Measurements from ENCODE around the gene SIRT3.
"Not testable (repeated sequence)": the region's sequence is repeated elsewhere in the genome, so short reads cannot be mapped to it uniquely, and the experiment has no call there.

SIRT3 gene

GRCh38 chr11:198236-198806 lies 37.8 kb downstream of the SIRT3 start:
- no peak overlapping the region for H3K4me2 ChIP-seq (ENCODE audit: low read depth, low read length)
- H3K4me1 ChIP-seq (ENCODE audit: low read length), result no peaks in the 10 kb centered on the region
- no peak overlapping the region for H3K27ac ChIP-seq (ENCODE audit: low read length)
- no peaks in the 10 kb centered on the region for H3F3A ChIP-seq (ENCODE audit: insufficient read depth, low read length)
- H3K9me2 ChIP-seq (replicated peaks; ENCODE audit: insufficient read depth, low read length), result no peaks in the 10 kb centered on the region
- no peaks in the 10 kb centered on the region for H3K9me3 ChIP-seq (replicated peaks; ENCODE audit: insufficient read depth, low read length)
- no peak for TF ChIP-seq EZH2phosphoT487 (IDR thresholded peaks at IDR 0.05; ENCODE audit: low read length)
- TF ChIP-seq CTCF (IDR thresholded peaks at IDR 0.05; ENCODE audit: low read length), result no peak
- TF ChIP-seq EZH2 (optimal IDR thresholded peaks at IDR 0.05; ENCODE audit: low read depth, low read length), result no peak
- H3K9ac ChIP-seq (ENCODE audit: low read length), result no peak overlapping the region
- DNase-seq, result no peak
- H2AFZ ChIP-seq (ENCODE audit: low read length), result no peak overlapping the region
- H3K79me2 ChIP-seq (ENCODE audit: low read length), result no peaks in the 10 kb centered on the region
- H3K27me3 ChIP-seq (replicated peaks; ENCODE audit: insufficient read depth, low read length), result no peaks in the 10 kb centered on the region; the same call in 1 of the 2 replicates
- no peaks in the 10 kb centered on the region for H4K20me1 ChIP-seq (ENCODE audit: insufficient read depth, low read length)
- H3K36me3 ChIP-seq (replicated peaks; ENCODE audit: insufficient read depth, low read length), result no peaks in the 10 kb centered on the region
- no peak overlapping the region for H3K4me3 ChIP-seq (ENCODE audit: low read length)

GRCh38 chr11:197741-198235 lies 38.4 kb downstream of the SIRT3 start:
- H3K9me3 ChIP-seq (replicated peaks; ENCODE audit: insufficient read depth, low read length), result no peaks in the 10 kb centered on the region
- no peaks in the 10 kb centered on the region for H4K20me1 ChIP-seq (ENCODE audit: insufficient read depth, low read length)
- H3K9ac ChIP-seq (ENCODE audit: low read length), result no peak overlapping the region
- H3K27ac ChIP-seq (ENCODE audit: low read length), result no peak overlapping the region
- no peak for DNase-seq
- H2AFZ ChIP-seq (ENCODE audit: low read length), result no peak overlapping the region
- no peaks in the 10 kb centered on the region for H3F3A ChIP-seq (ENCODE audit: insufficient read depth, low read length)
- H3K4me1 ChIP-seq (ENCODE audit: low read length), result no peaks in the 10 kb centered on the region
- H3K9me2 ChIP-seq (replicated peaks; ENCODE audit: insufficient read depth, low read length), result no peaks in the 10 kb centered on the region
- TF ChIP-seq CTCF (IDR thresholded peaks at IDR 0.05; ENCODE audit: low read length) (no peak), EZH2 (optimal IDR thresholded peaks at IDR 0.05; ENCODE audit: low read depth, low read length) (no peak), EZH2phosphoT487 (IDR thresholded peaks at IDR 0.05; ENCODE audit: low read length) (no peak)
- no peaks in the 10 kb centered on the region for H3K36me3 ChIP-seq (replicated peaks; ENCODE audit: insufficient read depth, low read length)
- H3K27me3 ChIP-seq (replicated peaks; ENCODE audit: insufficient read depth, low read length), result no peaks in the 10 kb centered on the region; the same call in 1 of the 2 replicates
- H3K4me2 ChIP-seq (ENCODE audit: low read depth, low read length), result no peak overlapping the region
- no peak overlapping the region for H3K4me3 ChIP-seq (ENCODE audit: low read length)
- H3K79me2 ChIP-seq (ENCODE audit: low read length), result no peaks in the 10 kb centered on the region

- no peak overlapping the region for H3K4me3 ChIP-seq (ENCODE audit: low read length)
- no peaks in the 10 kb centered on the region; the same call in 1 of the 2 replicates for H3K27me3 ChIP-seq (replicated peaks; ENCODE audit: insufficient read depth, low read length)
- no peak overlapping the region for H3K9ac ChIP-seq (ENCODE audit: low read length)
- H3K79me2 ChIP-seq (ENCODE audit: low read length), result no peaks in the 10 kb centered on the region
- H3K36me3 ChIP-seq (replicated peaks; ENCODE audit: insufficient read depth, low read length), result no peaks in the 10 kb centered on the region
- no peak overlapping the region for H3K27ac ChIP-seq (ENCODE audit: low read length)
- H3K4me2 ChIP-seq (ENCODE audit: low read depth, low read length), result no peak overlapping the region
- H3K9me3 ChIP-seq (replicated peaks; ENCODE audit: insufficient read depth, low read length), result no peaks in the 10 kb centered on the region
- no peak overlapping the region for H2AFZ ChIP-seq (ENCODE audit: low read length)
- no peaks in the 10 kb centered on the region for H3K9me2 ChIP-seq (replicated peaks; ENCODE audit: insufficient read depth, low read length)
- no peaks in the 10 kb centered on the region for H3F3A ChIP-seq (ENCODE audit: insufficient read depth, low read length)
- TF ChIP-seq EZH2phosphoT487 (IDR thresholded peaks at IDR 0.05; ENCODE audit: low read length) (no peak), EZH2 (optimal IDR thresholded peaks at IDR 0.05; ENCODE audit: low read depth, low read length) (no peak), CTCF (IDR thresholded peaks at IDR 0.05; ENCODE audit: low read length) (no peak)
- no peaks in the 10 kb centered on the region for H3K4me1 ChIP-seq (ENCODE audit: low read length)
- H4K20me1 ChIP-seq (ENCODE audit: insufficient read depth, low read length), result no peaks in the 10 kb centered on the region
- no peak for DNase-seq
Measured at GRCh38 chr11:196786-197731, 39.1 kb downstream of the SIRT3 start.

GRCh38 chr11:193481-193880 lies 42.7 kb downstream of the SIRT3 start:
- H4K20me1 ChIP-seq (ENCODE audit: insufficient read depth, low read length); H3K4me2 ChIP-seq (ENCODE audit: low read depth, low read length); H3F3A ChIP-seq (ENCODE audit: insufficient read depth, low read length); H3K9me3 ChIP-seq (replicated peaks; ENCODE audit: insufficient read depth, low read length); H3K27me3 ChIP-seq (replicated peaks; ENCODE audit: insufficient read depth, low read length); H3K9ac ChIP-seq (ENCODE audit: low read length); H3K79me2 ChIP-seq (ENCODE audit: low read length); H3K4me1 ChIP-seq (ENCODE audit: low read length); H3K9me2 ChIP-seq (replicated peaks; ENCODE audit: insufficient read depth, low read length); H3K4me3 ChIP-seq (ENCODE audit: low read length); H3K36me3 ChIP-seq (replicated peaks; ENCODE audit: insufficient read depth, low read length); DNase-seq; H3K27ac ChIP-seq (ENCODE audit: low read length); H2AFZ ChIP-seq (ENCODE audit: low read length): not testable (repeated sequence)

GRCh38 chr11:192674-193128 lies 43.4 kb downstream of the SIRT3 start, which contains the start of gene SCGB1C1:
TSS of gene SCGB1C1 (plus strand) at chr11:193078. CDS start at chr11:193100, 22 bp downstream.
- not testable (repeated sequence) for H3K27ac ChIP-seq (ENCODE audit: low read length); DNase-seq; H3K79me2 ChIP-seq (ENCODE audit: low read length); H3K9ac ChIP-seq (ENCODE audit: low read length); H3K27me3 ChIP-seq (replicated peaks; ENCODE audit: insufficient read depth, low read length); H3K9me3 ChIP-seq (replicated peaks; ENCODE audit: insufficient read depth, low read length); H3K4me2 ChIP-seq (ENCODE audit: low read depth, low read length); H3F3A ChIP-seq (ENCODE audit: insufficient read depth, low read length); H3K36me3 ChIP-seq (replicated peaks; ENCODE audit: insufficient read depth, low read length); H3K9me2 ChIP-seq (replicated peaks; ENCODE audit: insufficient read depth, low read length); H2AFZ ChIP-seq (ENCODE audit: low read length); H3K4me3 ChIP-seq (ENCODE audit: low read length); H3K4me1 ChIP-seq (ENCODE audit: low read length); H4K20me1 ChIP-seq (ENCODE audit: insufficient read depth, low read length)
